ENCODE measurements around the gene NAXD.
"Not testable (repeated sequence)": the region's sequence is repeated elsewhere in the genome, so short reads cannot be mapped to it uniquely, and the experiment has no call there.

Gene NAXD

DNA sequence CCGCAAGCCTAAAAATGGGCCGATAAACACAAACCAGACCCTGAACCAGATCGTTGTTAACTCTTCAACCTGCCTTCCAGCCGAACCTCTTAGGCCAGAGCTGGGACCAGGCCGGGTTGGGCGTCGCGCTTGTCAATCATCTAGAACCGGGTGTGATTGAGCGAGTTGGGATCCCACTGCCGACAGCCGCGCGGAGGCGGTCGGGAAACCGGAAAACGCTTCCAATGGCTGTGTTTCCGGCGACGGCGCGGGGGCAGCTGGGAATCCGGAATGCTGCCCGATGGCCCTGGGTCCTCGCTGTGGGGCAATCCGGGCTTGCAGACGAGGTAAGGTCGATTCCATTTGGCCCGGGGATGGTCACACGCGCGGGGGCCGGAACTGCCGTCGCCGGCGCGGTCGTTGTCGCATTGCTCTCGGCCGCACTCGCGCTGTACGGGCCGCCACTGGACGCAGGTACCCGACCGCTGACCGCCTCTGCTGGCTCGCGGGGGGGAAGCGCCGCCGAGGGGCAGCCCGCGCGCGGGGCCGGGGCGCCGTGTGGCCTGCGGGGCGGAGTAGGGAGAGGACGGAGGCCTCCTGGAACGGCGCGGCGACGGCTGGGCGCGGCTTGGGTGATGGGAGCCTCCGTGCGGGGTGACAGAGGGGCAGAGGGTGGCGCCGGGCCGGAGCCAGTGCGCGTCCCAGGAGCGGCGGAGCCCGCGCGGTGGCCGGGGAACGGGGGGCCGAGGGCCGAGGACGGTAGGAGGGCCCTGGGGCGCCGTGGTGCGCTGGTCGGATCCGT, at the start of gene NAXD:
Gene NAXD (plus strand): TSS at position 224 of the 781 bp plus-strand sequence. CDS start 57 bp downstream, at position 281.
- DNase-seq: peak; percentile 81
- H3K4me1 Mint-ChIP-seq: peaks cover 13 to 22% of the 10 kb centered on the region in 2 donors
- no peaks in the 10 kb centered on the region for H3K27me3 Mint-ChIP-seq
- peak within 1 kb of the TSS; percentile 87 to 95 for H3K4me3 Mint-ChIP-seq
- peak; percentile 82 to 86 for ATAC-seq (replicated peaks)
- H3K36me3 Mint-ChIP-seq: peaks cover 5 to 18% of the 10 kb centered on the region in 2 donors
- peak within 1 kb of the TSS; percentile 97 for H3K27ac Mint-ChIP-seq
- peaks cover 0 to 9% of the 10 kb centered on the region in 2 donors for H3K9me3 Mint-ChIP-seq

DNA sequence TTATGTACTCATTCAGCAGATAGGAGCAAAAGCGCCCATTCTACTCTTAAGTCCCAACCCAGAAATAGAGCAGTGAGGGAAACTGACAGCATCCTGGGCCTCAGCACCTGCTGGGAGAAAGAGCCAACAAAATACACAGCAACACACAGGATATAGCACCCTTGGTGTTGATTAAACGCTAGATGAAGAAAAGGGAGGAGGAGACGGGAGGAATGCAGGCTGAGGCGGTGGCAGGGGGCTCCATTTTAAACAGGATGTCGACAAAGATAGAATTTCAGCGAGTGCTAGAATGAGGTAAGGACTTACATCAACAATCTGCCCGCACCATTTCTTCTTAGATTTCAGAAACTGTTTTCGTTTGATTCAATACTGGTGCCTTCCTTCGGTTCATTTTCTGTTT, 49.2 kb upstream of the NAXD start:
- no peaks in the 10 kb centered on the region for H3K9me3 Mint-ChIP-seq
- ATAC-seq (replicated peaks): no peak

DNA sequence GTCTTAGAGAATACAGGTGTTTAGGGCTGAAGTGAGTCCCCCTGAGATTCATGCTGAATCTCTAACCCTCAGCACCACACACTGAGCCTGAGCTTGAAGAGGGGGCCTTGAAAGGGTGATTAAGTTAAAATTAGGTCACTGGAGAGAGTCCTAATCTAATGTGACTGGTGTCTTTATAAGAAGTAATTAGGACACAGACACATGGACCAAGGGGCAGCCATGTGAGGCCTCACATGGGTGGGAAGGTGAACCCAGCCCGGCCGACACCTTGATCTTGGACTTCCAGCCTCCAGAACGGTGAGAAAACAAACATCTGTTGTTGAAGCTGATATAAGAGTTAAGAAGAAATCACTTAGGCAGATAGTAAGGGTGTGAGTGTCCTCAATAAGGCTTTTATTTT, 46.7 kb upstream of the NAXD start:
- no peak overlapping the region for H3K4me3 Mint-ChIP-seq
- H3K4me1 Mint-ChIP-seq: peaks cover 14 to 17% of the 10 kb centered on the region in 2 donors
- ATAC-seq (replicated peaks): no peak
- H3K9me3 Mint-ChIP-seq: no peaks in the 10 kb centered on the region
- peaks cover 2 to 8% of the 10 kb centered on the region in 2 donors for H3K36me3 Mint-ChIP-seq
- H3K27me3 Mint-ChIP-seq: peaks cover 31 to 32% of the 10 kb centered on the region in 2 donors
- DNase-seq: no peak
- H3K27ac Mint-ChIP-seq: no peak overlapping the region

More for the DNA sequence above, 49.2 kb upstream of the NAXD start:
- H3K36me3 Mint-ChIP-seq: peaks cover 2 to 8% of the 10 kb centered on the region in 2 donors
- DNase-seq: no peak
- H3K4me1 Mint-ChIP-seq: peaks cover 13 to 16% of the 10 kb centered on the region in 2 donors
- no peak overlapping the region for H3K4me3 Mint-ChIP-seq
- peaks cover 17 to 21% of the 10 kb centered on the region in 2 donors for H3K27me3 Mint-ChIP-seq
- no peak overlapping the region for H3K27ac Mint-ChIP-seq

DNA sequence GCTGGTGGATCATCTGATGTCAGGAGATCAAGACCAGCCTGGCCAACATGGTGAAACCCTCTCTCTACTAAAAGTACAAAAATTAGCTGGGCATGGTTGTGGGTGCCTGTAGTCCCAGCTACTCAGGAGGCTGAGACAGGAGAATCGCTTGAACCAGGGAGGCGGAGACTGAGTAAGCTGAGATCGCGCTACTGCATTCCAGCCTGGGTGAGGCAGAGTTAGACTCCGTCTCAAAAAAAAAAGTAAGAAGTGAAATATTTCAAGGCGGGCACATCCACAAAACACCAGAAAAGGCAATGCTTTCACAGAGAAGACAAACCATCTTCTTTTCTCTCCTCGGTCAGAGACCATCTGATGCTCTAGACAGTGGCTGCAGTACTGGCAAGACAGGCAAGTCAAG, 45.4 kb upstream of the NAXD start:
- H3K27ac Mint-ChIP-seq; H3K4me3 Mint-ChIP-seq; ATAC-seq (replicated peaks); H3K9me3 Mint-ChIP-seq; DNase-seq; H3K36me3 Mint-ChIP-seq: not testable (repeated sequence)
- H3K27me3 Mint-ChIP-seq: peaks cover 25 to 39% of the 10 kb centered on the region in 2 donors
- peaks cover 12 to 21% of the 10 kb centered on the region in 2 donors for H3K4me1 Mint-ChIP-seq

DNA sequence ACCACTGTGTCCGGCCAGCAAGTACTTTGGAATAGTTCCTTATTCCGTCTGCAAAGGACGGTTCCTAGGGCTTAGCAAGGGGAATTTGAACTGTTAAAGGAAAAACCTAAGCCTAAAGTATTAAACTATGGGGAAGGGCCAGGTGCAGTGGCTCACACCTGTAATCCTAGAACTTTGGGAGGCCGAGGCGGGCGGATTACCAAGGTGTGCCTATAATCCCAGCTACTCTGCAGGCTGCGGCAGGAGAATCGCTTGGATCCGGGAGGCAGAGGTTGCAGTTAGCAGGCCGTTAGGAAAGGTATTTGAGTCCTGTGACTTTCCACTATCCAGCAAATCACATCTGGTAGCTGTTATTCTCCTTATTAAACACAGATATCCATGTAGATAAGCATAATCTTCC, 44.5 kb upstream of the NAXD start:
- Mint-ChIP-seq H3K4me1 (peaks cover 20 to 30% of the 10 kb centered on the region in 2 donors), H3K27ac (no peak overlapping the region), H3K4me3 (no peak overlapping the region), H3K27me3 (peaks cover 28 to 39% of the 10 kb centered on the region in 2 donors), H3K36me3 (no peaks in the 10 kb centered on the region), H3K9me3 (no peaks in the 10 kb centered on the region)
- DNase-seq (no peak), ATAC-seq (replicated peaks) (no peak)

DNA sequence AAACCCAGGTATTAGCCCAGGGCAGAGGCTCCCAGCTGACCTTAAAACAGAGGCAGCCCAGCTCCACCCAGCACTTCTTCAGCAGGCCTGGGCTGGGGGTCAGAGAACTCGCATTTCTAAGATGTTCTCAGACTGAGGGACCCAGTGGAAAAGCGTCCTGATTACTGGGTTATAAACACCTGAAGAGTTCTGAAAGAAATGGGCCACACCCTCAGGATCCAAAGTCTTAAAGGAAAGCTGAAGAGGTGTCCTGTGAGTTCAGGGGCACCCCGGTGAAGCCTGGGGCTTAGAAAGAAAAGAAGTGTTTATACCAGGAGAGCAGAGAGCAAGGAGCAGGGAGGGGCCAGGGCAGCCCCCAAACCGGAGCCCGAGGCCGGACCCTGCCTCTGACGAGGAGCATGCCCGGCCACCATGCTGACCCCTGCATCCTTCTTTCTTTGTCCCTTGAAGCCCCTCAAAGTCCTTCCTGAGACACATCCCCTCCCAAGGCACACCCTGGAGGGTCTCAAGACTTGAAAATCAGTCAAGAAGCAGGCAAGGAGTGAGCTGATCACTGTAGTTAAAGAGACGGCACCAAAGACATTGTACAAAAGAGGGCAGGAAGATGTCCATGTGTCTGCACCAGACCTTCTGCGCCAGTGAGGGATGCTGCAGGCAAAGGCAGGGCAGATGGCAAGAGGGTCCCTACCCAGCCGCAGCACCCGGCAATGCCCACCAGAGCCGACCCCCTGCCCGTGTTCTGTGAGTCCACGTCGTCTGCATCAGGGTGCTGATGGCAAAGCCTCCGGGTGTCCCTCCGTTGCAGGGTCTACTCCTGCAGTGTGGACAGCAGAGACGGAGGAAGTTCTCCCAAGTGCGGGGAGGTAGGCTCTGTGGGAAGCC, 43.2 kb upstream of the NAXD start:
- peaks cover 28 to 39% of the 10 kb centered on the region in 2 donors for H3K27me3 Mint-ChIP-seq
- H3K9me3 Mint-ChIP-seq: no peaks in the 10 kb centered on the region
- H3K36me3 Mint-ChIP-seq: no peaks in the 10 kb centered on the region
- DNase-seq (no peak), ATAC-seq (replicated peaks) (no peak)
- no peak overlapping the region for H3K4me3 Mint-ChIP-seq
- H3K4me1 Mint-ChIP-seq: peaks cover 24 to 35% of the 10 kb centered on the region in 2 donors
- no peak overlapping the region for H3K27ac Mint-ChIP-seq

DNA sequence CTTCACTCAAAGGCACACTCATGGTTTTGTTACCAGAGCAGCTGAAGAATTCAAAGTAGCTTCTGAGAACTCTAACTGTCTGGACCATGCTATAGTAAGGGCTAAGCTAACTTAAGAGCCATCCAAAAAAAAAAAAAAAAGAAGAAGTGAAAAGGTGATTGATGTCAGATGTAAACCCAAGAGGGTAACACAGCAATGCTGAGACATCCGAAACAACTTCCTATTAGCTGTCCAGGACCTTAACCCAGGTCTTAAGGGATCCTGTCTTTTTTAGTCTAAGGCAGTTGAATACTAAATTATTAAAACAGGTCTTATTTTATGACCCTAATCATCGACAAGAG, 42.6 kb upstream of the NAXD start:
- Mint-ChIP-seq H3K4me1 (peaks cover 24 to 35% of the 10 kb centered on the region in 2 donors), H3K4me3 (no peak overlapping the region), H3K36me3 (no peaks in the 10 kb centered on the region), H3K9me3 (no peaks in the 10 kb centered on the region), H3K27ac (no peak overlapping the region), H3K27me3 (peaks cover 28 to 39% of the 10 kb centered on the region in 2 donors)
- DNase-seq (no peak), ATAC-seq (replicated peaks) (peak; percentile 40 to 44)

DNA sequence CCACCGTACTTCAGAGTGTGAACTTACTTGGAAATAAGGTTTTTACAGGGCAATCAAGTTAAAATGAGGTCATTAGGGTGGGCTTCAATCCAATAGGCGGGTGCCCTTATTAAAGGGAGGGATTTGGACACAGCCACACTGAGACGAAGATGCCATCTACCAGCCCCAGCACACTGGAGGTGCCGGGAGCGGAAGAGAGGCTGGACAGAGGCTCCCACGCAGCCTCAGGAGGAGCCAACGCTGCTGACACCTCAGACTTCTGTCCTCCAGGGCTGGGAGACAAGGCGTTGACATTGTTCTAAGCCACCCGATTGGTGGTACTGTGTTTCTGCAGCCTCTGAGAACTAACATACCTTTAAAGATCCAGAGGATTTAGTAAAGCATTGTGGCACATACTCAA, 41.2 kb upstream of the NAXD start:
- ATAC-seq (replicated peaks) (no peak), DNase-seq (no peak)
- Mint-ChIP-seq H3K4me3 (no peak overlapping the region), H3K36me3 (no peaks in the 10 kb centered on the region), H3K27ac (no peak overlapping the region), H3K9me3 (no peaks in the 10 kb centered on the region), H3K4me1 (peaks cover 24 to 35% of the 10 kb centered on the region in 2 donors), H3K27me3 (peaks cover 25 to 38% of the 10 kb centered on the region in 2 donors)

DNA sequence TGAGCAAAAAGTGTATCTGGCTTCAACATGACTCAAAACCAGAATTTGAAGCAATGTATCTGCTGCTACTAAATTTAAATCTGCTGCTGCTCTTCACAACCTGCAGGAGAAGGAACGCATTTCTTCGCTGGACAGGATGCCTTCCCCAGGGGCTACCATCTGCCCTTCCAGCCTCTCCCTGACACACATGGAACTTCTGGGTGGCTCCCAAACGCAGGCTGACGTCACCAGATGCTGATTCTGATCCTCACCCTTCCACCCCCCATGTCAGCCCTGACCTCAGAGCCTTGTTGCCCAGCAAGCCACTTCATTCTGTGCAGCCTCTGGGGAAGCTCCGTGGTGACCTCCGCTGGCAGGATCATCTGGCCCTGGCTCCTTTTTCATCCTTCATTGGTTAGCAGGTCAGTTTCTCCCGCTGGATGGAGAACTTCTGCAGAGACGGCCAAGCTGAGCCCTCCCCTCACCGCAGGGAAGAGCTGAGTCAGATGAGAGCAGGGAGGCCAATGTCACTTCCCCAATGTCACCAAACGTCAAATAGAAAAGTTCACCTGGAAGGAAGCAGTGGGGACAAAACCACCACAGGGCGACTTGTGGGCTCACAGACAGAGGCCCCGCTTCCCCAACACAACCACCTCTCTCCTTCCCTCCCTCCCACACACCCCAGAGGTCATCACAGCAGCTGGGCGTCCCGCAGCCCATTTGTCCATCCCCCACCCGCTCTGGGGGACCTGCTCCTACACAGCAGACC, 39.8 kb upstream of the NAXD start:
- Mint-ChIP-seq H3K27ac (peak overlapping the region; percentile 71), H3K36me3 (no peaks in the 10 kb centered on the region), H3K4me3 (peak overlapping the region; percentile 77 to 80), H3K9me3 (no peaks in the 10 kb centered on the region), H3K4me1 (peaks cover 24 to 35% of the 10 kb centered on the region in 2 donors), H3K27me3 (peaks cover 21 to 29% of the 10 kb centered on the region in 2 donors)
- ATAC-seq (replicated peaks) (peak; percentile 91), DNase-seq (peak; percentile 72)

DNA sequence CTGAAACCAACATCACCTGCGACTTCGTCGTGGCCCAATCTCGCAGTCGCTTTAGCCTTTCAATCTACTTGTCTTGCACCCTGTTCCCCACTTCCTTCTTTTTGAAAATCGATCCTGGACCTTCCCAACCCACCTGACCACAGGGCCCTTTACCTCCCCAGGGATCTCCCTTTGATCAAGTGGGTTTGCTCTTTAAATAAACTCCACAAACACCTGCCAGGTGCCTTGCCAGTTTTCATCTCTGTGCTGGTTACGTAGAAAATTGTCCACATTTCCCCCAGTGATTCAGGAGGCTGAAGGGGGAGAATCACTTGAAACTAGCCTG, 39.3 kb upstream of the NAXD start:
- Mint-ChIP-seq H3K4me3 (peak overlapping the region; percentile 77 to 80), H3K36me3 (no peaks in the 10 kb centered on the region), H3K4me1 (peaks cover 25 to 38% of the 10 kb centered on the region in 2 donors), H3K27me3 (peaks cover 21 to 29% of the 10 kb centered on the region in 2 donors), H3K9me3 (no peaks in the 10 kb centered on the region), H3K27ac (peak overlapping the region; percentile 71)
- ATAC-seq (replicated peaks): peak; percentile 8 to 12
- DNase-seq: no peak

DNA sequence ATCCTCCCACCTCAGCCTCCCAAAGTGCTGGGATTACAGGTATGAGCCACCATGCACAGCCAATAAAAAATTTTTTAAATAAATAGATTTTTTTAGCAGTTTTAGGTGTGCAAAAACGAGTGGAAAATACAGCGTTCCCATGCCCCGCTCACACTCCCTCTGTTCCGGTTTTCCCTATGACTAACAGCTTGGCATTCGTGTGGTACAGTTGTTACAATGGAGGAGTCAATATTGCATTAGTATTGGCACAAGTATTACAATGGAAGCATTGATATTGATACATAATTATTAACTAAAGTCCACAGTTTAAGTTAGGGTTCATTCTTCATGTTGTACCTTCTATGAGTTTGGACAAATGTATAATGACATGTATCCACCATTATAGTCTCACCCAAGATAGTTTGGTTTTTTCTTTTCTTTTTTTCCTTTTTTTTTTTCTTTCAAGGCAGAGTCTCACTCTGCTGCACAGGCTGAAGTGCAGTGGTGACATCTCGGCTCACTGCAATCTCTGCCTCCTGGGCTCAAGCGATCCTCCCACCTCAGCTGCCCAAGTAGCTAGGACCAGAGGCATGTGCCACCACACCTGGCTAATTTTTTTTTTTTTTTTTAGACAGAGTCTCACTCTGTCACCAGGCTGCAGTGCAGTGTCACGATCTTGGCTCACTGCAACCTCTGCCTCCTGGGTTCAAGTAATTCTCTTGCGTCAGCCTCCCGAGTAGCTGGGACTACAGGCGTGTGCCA, 38.4 kb upstream of the NAXD start:
- Mint-ChIP-seq H3K9me3 (no peaks in the 10 kb centered on the region), H3K36me3 (no peaks in the 10 kb centered on the region), H3K27ac (no peak overlapping the region), H3K27me3 (peaks cover 15 to 22% of the 10 kb centered on the region in 2 donors), H3K4me3 (no peak overlapping the region), H3K4me1 (peaks cover 29 to 37% of the 10 kb centered on the region in 2 donors)
- ATAC-seq (replicated peaks): no peak
- no peak for DNase-seq

DNA sequence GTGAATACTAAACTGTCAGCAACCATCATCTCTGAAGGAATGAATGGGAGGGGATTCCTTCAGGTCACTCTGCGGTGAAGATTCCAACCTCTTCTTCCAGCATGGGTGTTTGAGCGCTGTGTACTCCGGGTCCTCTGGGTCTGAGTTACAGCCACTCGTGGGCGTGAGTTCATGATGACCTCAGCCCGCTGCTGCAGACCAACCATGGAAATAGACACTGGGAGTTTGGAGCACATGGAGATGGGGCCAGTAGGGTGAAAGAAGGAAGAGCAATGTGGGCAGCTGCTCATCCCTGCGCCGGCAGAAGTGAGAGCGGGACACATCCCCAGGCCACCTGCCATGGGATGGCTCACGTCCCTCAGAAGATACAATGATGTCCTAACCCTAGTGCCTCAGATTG, 37.0 kb upstream of the NAXD start:
- no peaks in the 10 kb centered on the region for H3K36me3 Mint-ChIP-seq
- H3K4me1 Mint-ChIP-seq: peaks cover 22 to 28% of the 10 kb centered on the region in 2 donors
- H3K4me3 Mint-ChIP-seq: no peak overlapping the region
- DNase-seq: no peak
- H3K9me3 Mint-ChIP-seq: no peaks in the 10 kb centered on the region
- ATAC-seq (replicated peaks): no peak
- H3K27me3 Mint-ChIP-seq: peaks cover 10 to 15% of the 10 kb centered on the region in 2 donors
- H3K27ac Mint-ChIP-seq: no peak overlapping the region

DNA sequence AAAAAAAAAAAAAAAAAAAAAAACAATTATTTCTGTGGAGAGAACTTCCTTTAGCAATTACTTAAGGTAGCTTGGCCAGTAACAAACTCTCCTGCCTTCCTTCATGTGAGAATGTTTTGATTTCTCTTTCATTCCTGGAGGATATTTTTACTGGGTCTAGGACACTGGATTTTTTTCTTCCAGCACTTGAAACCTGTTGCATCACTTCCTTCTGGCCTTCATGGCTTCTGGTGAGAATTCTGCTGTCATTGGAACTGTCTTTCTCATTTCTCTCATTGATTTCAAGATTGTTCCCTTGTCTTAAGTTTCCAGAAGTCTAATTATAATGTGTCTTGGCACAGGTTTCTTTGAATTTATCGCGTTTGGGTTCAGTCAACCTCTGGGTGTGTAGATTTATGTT, 34.5 kb upstream of the NAXD start:
- Mint-ChIP-seq H3K4me3 (no peak overlapping the region), H3K36me3 (no peaks in the 10 kb centered on the region), H3K9me3 (no peaks in the 10 kb centered on the region), H3K27ac (no peak overlapping the region), H3K27me3 (peaks cover 5 to 14% of the 10 kb centered on the region in 2 donors), H3K4me1 (peaks cover 11 to 13% of the 10 kb centered on the region in 2 donors)
- ATAC-seq (replicated peaks) (no peak), DNase-seq (no peak)

All from stimulated activated naive B cell treated with anti-CD40 and anti-IgM and Interleukin-4, amounts not matched to agents 10 μg/mL and 1 μg/mL and 100 μg/mL, for 72 hours (primary cell).